ENCODE results near the gene ART4.

Gene ART4

GRCh38 chr12:14850929-14851663 is 7.8 kb upstream of the ART4 start:
- DNase-seq = no peak

DNA sequence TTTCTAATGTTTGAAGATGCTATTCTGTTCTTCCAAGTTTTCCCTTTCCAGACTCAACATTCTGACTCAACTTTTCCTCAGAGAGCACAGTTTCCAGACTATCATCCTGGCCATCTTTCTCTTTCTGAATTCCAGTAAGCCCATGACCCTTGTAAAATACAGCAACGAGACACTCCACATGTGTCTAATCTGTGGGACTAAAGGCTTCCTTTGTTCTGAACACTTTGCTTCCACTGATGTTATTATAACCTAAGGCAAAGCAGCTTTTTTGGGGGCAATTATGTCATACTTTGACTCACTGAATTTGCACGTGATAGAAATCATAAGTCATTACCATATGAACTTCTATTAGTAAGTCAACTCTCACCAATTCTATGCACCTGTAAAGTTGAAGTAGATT is 6.3 kb upstream of the ART4 start:
- no peak for DNase-seq

DNA sequence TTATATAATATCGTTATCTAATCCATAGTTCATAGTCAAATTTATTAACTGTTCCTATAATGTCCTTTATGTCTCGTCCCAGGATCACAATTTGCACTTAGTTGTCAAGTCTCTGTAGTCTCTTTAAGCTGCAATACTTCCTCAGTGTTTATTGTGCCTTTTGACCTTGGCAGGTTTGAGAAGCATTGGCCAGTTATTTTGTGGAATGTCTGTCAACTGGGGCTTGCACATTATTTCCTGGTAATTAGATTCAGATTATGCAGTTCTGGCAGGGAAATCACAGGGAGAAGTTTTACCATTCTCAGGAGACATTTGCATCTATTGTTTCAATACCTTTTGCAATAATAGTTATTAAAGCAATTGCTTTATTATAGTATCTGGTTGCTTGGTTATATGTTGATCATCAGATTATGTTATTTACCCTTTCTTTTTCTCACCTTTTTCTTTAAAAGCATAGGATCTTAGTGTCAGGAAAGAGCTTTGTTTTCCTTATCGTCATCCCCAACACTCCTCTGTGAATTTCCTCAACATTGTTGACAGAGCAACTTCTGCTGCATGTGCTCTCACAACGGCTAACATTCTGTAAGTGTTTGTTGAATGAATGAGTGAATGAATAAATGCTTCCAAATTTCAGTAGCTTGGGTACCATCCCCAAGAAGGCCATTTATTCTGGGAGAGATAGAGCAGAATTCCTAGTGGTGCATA is 3.7 kb upstream of the ART4 start:
- DNase-seq = no peak

- no peak for DNase-seq
Measured at GRCh38 chr12:14846042-14846587, 2.8 kb upstream of the ART4 start.

- peak; percentile 47 to 73 for DNase-seq
Measured at GRCh38 chr12:14845350-14845750, 2.0 kb upstream of the ART4 start.

DNA sequence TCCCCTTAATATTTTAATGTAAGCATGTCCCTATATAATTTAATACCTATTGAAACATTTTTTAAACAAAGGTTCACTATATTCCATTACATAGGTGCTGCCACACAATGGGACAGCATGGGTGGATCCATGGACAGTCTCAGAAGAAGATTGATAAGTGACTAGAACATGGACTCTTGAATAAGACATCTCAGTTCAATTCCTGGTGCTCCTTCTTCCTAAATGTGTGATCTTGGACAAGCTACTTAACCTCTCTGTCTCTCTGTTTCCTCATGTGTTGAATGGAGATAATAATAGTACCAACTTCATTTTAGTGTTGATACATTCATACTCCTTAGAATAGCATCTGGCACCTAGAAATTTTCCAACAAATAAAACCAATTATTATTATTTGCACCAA is 1.1 kb upstream of the ART4 start:
- no peak for DNase-seq

GRCh38 chr12:14842315-14842714 is 1.0 kb downstream of the ART4 start:
- DNase-seq = no peak

GRCh38 chr12:14841761-14842160 is 1.6 kb downstream of the ART4 start:
- DNase-seq = no peak

DNA sequence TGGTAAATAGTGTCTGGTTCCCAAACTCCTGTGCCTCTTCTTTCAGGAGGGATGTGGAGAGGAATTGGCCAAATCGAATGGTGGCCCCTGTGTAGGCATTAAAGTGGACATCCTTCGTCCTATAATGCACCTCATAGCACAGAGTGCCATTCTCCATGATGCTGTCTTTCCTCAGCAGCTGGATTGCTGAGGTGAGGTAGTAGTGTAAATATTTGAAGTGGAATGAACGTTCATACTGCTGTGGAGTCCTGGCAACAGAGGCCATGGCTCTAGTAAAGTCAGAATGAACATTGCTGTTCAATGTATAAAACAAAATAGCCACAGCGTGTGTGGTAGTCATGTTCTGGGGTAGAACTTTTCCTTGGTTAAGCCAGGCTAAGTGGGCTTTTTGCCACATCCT is 2.7 kb downstream of the ART4 start:
- no peak for DNase-seq

DNA sequence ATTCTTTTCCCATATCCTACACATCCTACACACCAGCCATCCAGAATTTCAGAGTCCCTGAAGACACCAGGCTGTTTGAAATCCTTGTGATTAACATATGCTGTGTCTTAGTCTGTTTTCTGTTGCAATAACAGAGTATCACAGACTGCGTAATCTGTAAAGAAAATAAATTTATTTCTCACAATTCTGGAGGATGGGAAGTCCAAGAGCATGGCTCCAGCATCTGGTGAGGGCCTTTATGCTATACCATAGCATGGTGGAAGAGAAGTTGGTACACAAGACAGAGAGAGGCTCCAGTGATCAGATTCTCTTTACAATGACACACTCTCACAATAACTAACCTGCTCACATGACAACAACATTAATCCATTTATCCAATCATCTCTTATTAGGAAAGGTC is 4.1 kb downstream of the ART4 start:
- no peak for DNase-seq

DNA sequence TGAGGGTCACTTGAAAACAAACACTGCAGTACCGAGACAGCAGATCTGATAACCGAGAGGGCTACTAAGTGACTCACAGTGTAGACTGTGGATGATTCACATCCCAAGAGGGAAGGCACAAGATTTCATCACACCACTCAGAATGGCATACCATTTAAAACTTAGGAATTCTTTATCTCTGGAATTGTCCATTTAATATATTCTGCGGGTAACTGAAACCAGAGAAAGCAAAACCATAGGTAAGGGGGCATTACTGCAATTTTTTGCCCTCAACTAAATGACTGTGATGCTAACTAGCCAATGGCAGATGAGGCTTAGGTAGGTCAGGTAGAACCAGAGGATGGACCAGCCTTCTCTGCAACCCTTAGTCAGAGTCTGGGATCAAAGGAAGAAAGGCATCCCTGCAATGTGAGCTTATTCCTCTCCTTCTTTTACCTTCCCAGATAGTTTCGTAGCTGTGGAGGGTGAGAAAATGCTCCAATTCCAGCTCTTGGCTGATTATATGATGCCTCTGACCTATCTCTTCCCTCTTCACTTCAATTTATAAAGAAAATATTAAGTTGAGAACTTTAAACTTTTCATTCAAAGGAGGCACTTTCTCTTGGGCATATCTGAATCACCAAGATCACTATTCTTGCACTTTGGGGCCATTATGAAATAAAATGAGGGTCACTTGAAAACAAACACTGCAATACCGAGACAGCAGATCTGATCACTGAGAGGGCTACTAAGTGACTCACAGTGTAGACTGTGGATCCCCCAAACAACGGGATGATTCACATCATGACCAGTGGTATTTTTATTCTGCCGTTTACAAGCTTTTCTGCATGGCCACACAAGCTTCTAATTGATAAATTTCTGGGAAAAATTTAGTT is 6.8 kb downstream of the ART4 start:
- no peak for DNase-seq

GRCh38 chr12:14834509-14834908 is 8.8 kb downstream of the ART4 start:
- no peak for DNase-seq

GRCh38 chr12:14833952-14834351 is 9.4 kb downstream of the ART4 start:
- DNase-seq = no peak

GRCh38 chr12:14833336-14833735 is 10.0 kb downstream of the ART4 start:
- no peak for DNase-seq

DNA sequence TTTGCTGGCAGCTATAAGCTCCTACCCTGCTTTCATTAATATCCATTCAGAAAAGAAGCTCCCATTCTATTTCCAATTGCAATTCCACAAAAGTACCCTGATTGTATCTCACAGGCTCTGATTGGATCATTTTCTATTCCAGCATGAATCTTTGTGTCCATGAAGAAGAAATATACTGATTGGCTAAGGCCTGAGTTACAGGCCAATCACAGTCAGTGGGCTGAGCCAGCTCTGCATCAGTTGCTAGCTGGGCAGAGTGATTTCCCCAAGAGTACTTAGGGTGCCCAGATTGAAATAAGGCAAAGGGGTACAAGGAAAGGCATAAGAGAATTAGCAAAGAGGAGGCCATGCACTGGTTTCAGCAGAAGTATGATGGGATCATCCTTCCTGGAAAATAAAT is 14.4 kb downstream of the ART4 start:
- DNase-seq = peak in 1 of 2 donors; percentile 14

DNA sequence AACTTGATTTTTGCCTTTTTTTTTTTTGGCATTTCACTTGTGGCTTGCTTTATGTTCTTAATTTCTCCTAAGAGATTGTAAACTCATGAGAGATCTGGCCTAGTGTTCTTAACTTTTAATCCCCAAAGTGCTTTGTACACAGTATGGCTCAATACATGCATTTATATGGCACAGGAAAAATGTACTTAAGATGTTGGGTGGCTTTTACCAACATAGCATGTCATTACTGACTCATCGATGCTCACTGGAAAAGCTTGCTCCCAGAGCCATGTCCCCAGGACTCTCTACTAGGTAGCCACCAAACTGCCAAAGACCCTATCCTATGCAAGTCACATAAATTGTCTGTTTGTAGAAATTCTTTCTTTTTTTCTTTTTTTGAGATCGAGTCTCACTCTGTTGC is 16.3 kb downstream of the ART4 start:
- no peak for DNase-seq

DNA sequence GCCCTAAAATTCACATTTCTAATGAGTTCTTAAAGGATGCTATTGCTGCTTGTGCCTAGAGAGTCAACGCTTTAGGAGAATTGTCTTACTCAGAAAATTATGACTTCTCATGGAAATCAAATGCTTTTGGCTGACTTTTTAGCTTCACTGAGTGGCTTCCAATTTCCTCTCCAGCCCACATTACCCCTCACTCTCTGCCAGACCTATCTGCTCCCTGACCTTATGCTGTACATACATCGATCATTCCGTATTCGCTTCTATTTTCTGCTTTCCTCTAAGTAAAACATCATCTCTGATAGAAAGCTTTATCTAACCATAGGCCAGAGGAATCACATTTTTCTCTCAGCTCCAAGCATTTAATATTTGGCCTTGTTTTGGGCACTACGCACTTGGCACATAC is 16.8 kb downstream of the ART4 start:
- no peak for DNase-seq

DNA sequence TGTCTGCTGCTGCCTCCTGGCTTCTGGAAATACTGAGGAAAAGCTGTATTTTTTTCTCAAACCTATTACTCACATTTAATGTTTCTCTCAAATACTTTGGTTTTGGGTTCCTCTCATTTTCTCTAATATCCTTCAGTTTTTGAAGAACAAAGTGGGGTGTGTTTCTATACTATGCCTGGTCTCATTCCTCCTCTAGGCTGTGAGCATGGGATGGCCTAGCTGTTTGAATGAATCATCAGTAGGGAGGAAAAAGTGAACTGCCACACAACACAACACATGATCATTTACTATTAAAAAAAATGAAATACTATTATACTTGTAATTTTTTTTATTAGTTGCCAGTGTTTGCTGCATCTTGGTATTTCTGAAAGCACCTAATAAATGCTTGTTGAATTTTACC is 18.1 kb downstream of the ART4 start:
- no peak for DNase-seq

DNA sequence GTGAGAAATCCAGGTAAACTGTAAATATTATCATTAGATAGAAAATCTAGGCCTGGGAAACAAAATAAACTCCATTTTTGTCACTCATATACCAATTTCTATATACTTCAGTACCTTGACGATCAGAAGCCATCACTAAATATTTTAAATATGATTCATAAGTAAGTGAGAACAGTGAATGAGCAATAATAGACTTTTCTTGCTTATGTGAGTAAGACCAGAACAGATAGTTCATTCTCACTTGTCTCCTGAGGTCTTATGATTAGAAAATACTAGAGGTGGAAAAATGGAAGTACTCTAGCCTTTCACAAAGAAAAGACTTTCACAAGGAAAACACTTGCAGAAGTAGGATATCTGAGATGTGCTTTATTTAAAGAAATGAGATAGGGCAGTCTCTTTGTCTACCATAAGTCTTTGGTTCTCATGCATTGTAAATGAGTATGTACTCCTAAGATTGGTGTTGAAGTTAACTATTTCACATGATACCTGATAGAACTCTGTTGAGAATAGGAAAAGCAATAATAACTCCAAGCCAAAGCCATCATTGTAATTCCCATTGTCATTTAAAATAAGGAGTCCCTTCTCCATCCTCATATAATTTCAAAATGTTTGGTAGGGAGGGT is 19.2 kb downstream of the ART4 start:
- DNase-seq = no peak

GRCh38 chr12:14814014-14814413 is 29.3 kb downstream of the ART4 start, which contains the start of gene SMCO3:
Gene SMCO3 (minus strand): TSS chr12:14814182. CDS start chr12:14806680, 7,502 bp downstream.
- DNase-seq = no peak

DNA sequence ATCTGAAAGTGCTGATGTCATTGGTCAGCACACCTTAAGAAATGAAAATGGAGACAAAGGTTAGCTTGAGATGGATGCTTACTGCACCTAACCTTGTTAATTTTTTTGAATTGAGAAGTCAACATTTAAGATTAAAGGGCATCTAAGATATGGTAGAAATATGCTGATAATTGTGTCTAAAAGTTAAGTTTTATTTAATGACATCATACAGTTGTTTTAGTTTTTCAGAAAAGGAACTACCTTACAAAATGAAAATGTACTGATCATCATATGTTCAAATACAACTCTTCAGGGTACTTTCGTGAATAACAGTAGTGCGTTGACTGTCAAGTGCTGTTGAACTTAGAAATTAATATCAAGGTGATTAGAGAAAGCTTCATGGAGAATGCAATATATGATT is 31.8 kb downstream of the ART4 start:
- DNase-seq = no peak

DNA sequence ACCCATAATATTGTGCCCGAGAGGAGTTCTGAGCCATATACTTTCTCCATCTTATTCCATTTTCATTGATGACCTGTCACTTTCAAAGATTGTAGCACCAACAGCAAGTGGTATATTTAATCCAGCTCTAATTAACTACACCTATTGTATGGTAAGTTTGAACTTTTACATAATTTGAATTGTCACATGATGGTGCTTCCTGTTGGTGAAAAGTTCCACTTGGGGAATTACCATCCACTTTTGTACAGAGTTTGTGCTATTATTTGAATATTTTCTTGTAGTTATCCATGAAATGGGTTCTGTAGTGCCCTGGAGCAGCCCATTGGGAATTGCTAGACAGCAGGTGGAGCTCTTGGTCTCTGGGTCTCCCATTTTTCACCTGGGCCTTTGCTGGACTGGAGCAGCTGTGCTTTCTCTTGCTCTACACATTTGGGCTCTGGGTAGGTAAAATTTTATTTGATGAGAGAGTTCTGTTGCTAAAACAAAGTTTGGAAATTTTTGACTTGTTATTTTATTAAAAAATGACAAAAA is 32.3 kb downstream of the ART4 start:
- DNase-seq = no peak

All from CD4-positive, alpha-beta T cell treated with Interleukin-4 for 1 hour (primary cell).